GM18498 (cell line): ENCODE results near the gene NAA60.
"Not testable (repeated sequence)": the region's sequence is repeated elsewhere in the genome, so short reads cannot be mapped to it uniquely, and the experiment has no call there.

Experiments
- ATAC-seq: cut with Tn5 transposase; IDR thresholded peaks from one replicate; pipeline ENCODE4 v1.9.1; 2021; ENCODE audit warnings: mild to moderate bottlenecking, moderate library complexity; ENCODE audit not compliant: unreplicated experiment

Gene NAA60

GRCh38 chr16:3503523-3503922, 60.0 kb downstream of the NAA60 start:
- no peak for ATAC-seq

GRCh38 chr16:3508736-3509135, 65.3 kb downstream of the NAA60 start:
- ATAC-seq, result no peak

GRCh38 chr16:3509470-3509928, 66.0 kb downstream of the NAA60 start:
- ATAC-seq, result peak; percentile 81

GRCh38 chr16:3510416-3510815, 66.9 kb downstream of the NAA60 start:
- ATAC-seq, result no peak

- ATAC-seq, result no peak
Measured at GRCh38 chr16:3511286-3512180, 68.1 kb downstream of the NAA60 start.

GRCh38 chr16:3513892-3514583, 70.6 kb downstream of the NAA60 start:
- no peak for ATAC-seq

- no peak for ATAC-seq
Measured at GRCh38 chr16:3514621-3515020, 71.1 kb downstream of the NAA60 start.

- no peak for ATAC-seq
Measured at GRCh38 chr16:3515897-3516296, 72.4 kb downstream of the NAA60 start.

GRCh38 chr16:3518292-3518985, 75.0 kb downstream of the NAA60 start:
- ATAC-seq, result no peak

- ATAC-seq, result no peak
Measured at GRCh38 chr16:3518986-3519348, 75.5 kb downstream of the NAA60 start.

- ATAC-seq, result no peak
Measured at GRCh38 chr16:3519581-3519980, 76.1 kb downstream of the NAA60 start.

GRCh38 chr16:3520413-3520812, 76.9 kb downstream of the NAA60 start:
- ATAC-seq, result no peak

- ATAC-seq, result no peak
Measured at GRCh38 chr16:3520841-3521240, 77.4 kb downstream of the NAA60 start.

GRCh38 chr16:3523281-3523680, 79.8 kb downstream of the NAA60 start:
- ATAC-seq, result no peak

- no peak for ATAC-seq
Measured at GRCh38 chr16:3525951-3526350, 82.5 kb downstream of the NAA60 start.

GRCh38 chr16:3527216-3527829, 83.8 kb downstream of the NAA60 start:
- not testable (repeated sequence) for ATAC-seq

GRCh38 chr16:3528406-3528805, 84.9 kb downstream of the NAA60 start:
- ATAC-seq, result no peak

- no peak for ATAC-seq
Measured at GRCh38 chr16:3529175-3529574, 85.7 kb downstream of the NAA60 start.

- ATAC-seq, result no peak
Measured at GRCh38 chr16:3530371-3530914, 87.0 kb downstream of the NAA60 start.

GRCh38 chr16:3532741-3533140, 89.3 kb downstream of the NAA60 start:
- no peak for ATAC-seq

- no peak for ATAC-seq
Measured at GRCh38 chr16:3534126-3534525, 90.6 kb downstream of the NAA60 start.
